HepG2 (cell line): ENCODE measurements around the gene CSKMT. TPM values are rescaled to one million over a fixed set of nuclear protein-coding genes. Genes with fewer than 3 reads are reported as not detected.

ENCODE experiments used
- BHLHE40 ChIP-seq: IDR thresholded peaks from 2 replicates; pipeline ENCODE4 v1.6.1; 2011; ENCODE audit warnings: low read length, improper control_type of control experiment
- CCAR2 ChIP-seq: fragments of 200-400 bp; formaldehyde crosslinking; optimal IDR thresholded peaks from 2 replicates; pipeline ENCODE3; 2018; ENCODE audit warnings: low read depth, mild to moderate bottlenecking, low read length, moderate library complexity
- HMG20A ChIP-seq: IDR thresholded peaks from 2 replicates; pipeline ENCODE4 v1.6.1; 2016; ENCODE audit warnings: borderline replicate concordance
- SP1 ChIP-seq, 2 experiments: fragments of 450-650 bp in 1 of 2; sonication (generic) in 1 of 2; formaldehyde crosslinking in 1 of 2; IDR thresholded peaks; 2 replicates each; pipeline versions ENCODE4 v1.4.0 to v1.6.1; 2016 to 2020; ENCODE audit warnings: missing genetic modification reagents in 1 of 2
- TOPORS ChIP-seq: sonication (generic); formaldehyde crosslinking; IDR thresholded peaks from 2 replicates; pipeline ENCODE4 v1.8.0; 2023; ENCODE audit warnings: mild to moderate bottlenecking, missing genetic modification reagents
- ZNF430 ChIP-seq: sonication (generic); formaldehyde crosslinking; IDR thresholded peaks from 2 replicates; pipeline ENCODE4 v1.9.0; 2021; ENCODE audit warnings: mild to moderate bottlenecking, missing genetic modification reagents
- ZNF441 ChIP-seq: sonication (generic); formaldehyde crosslinking; IDR thresholded peaks from 2 replicates; pipeline ENCODE4 v1.7.0; 2021; ENCODE audit warnings: missing genetic modification reagents, borderline replicate concordance
- ZNF747 ChIP-seq: sonication (generic); formaldehyde crosslinking; IDR thresholded peaks from 2 replicates; pipeline ENCODE4 v1.8.1; 2023; ENCODE audit warnings: missing genetic modification reagents, mild to moderate bottlenecking, borderline replicate concordance
- polyA plus RNA-seq, 8 experiments: library from polyadenylated mRNA; depleted of rRNA in 3 of 8; stranded (reverse) in 7 of 8; unstranded in 1 of 8; fragments of >200 nt; fragmentation: Illumina TruSeq in 4 of 8; extraction: Trizol in 4 of 8; gene quantifications; 2 replicates each; pipeline versions ENCODE4 v1.2.1 to v1.2.3, GENCODE V29; 2011 to 2016; ENCODE audit warnings: low read depth in 4 of 8, missing spikeins in 1 of 8, mixed read lengths in 1 of 8; ENCODE audit not compliant: insufficient read depth in 1 of 8
- total RNA-seq, 5 experiments: library from RNA; depleted of rRNA; stranded (reverse); fragments of >200 nt; fragmentation: Illumina TruSeq; extraction: Trizol; gene quantifications; 2 replicates each; pipeline ENCODE4 v1.2.3, GENCODE V29; 2016; ENCODE audit warnings: low read depth in 1 of 5
- TF ChIP-seq, protein P1 (sequence below): IDR thresholded peaks from 2 replicates; pipeline ENCODE4 v1.6.1; 2016; ENCODE audit warnings: mild to moderate bottlenecking, missing biosample characterization, missing genetic modification reagents
- TF ChIP-seq, protein P2 (sequence below): IDR thresholded peaks from 2 replicates; pipeline ENCODE4 v1.6.1; 2016; ENCODE audit warnings: missing compliant biosample characterization, missing genetic modification reagents, borderline replicate concordance
- TF ChIP-seq, protein P3 (sequence below): sonication (generic); formaldehyde crosslinking; IDR thresholded peaks from 2 replicates; pipeline ENCODE4 v1.4.0; 2020; ENCODE audit warnings: low read depth, missing genetic modification reagents
- TF ChIP-seq, protein P4 (sequence below): sonication (generic); formaldehyde crosslinking; conservative IDR thresholded peaks from 2 replicates; pipeline ENCODE4 v1.4.0; 2020; ENCODE audit warnings: missing genetic modification reagents
- TF ChIP-seq, protein P5 (sequence below): sonication (generic); formaldehyde crosslinking; IDR thresholded peaks from 2 replicates; pipeline ENCODE4 v1.9.0; 2021; ENCODE audit warnings: mild to moderate bottlenecking, missing genetic modification reagents

Gene CSKMT
- total and polyA plus RNA-seq, 2 of the 13 experiments (the other 11 are each of a cell fraction or from before 2014, with no cell fraction given): 7.6 to 31.8 TPM

DNA sequence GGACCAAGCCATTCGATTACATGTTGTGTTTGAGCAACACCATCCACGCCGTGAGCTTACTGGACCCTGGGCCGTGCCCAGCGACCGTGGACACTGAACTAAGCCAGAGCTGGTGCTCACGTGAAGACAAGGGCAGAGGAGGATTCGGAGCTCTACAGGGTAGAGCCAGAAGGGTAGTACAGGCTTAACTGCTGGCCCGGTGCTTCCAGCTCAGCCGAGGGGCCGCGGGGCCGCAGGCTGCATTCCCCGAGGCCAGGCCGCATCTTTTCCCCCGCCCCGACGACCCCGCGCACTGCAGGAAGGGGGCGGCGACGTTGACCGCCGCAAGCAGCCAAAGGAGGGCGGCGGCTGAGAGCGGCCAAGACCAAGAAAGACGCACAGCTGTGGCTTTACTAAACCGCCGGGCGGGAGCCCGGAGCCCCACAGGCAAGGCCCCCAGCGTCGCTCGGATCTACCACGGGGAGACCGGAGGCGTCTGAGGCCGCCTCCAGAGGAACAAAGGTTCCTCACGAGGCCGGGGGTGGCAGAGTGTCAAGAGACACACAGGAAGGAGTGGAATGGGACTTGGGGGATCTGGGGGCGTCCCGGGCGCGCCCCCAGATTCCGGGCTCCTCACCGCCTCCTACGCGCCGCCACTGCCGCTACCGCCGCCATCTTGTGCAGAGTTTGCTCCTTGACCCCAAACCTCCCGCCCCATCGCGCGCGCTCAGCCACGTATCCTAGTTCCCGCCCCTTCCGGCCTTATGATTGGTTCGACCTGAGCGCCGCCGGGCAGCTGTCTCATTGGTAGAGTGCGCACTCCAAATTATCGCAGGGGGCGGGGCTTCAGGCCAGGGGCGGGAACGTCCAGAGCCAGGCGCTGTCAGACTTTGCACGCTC, 18.9 kb upstream of the CSKMT start, which contains the start of gene GANAB (continued):
- TF ChIP-seq HMG20A (CRISPR knock-in tag) (no peak), SP1 (IDR thresholded peaks at IDR 0.05) (no peak), SP1 (CRISPR knock-in tag; IDR thresholded peaks at IDR 0.05) (peak; percentile 73), ZNF747 (no peak), CCAR2 (no peak), BHLHE40 (peak; percentile 52; the same call in 1 of the 2 replicates), TOPORS (no peak), ZNF430 (CRISPR knock-in tag) (peak; percentile 56; the same call in 1 of the 2 replicates), ZNF441 (CRISPR knock-in tag) (peak; percentile 29; the same call in 1 of the 2 replicates)
- TF ChIP-seq, protein P1, sequence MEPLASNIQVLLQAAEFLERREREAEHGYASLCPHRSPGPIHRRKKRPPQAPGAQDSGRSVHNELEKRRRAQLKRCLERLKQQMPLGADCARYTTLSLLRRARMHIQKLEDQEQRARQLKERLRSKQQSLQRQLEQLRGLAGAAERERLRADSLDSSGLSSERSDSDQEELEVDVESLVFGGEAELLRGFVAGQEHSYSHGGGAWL (CRISPR knock-in tag): no peak; the same call in 1 of the 2 replicates
- TF ChIP-seq, protein P2, sequence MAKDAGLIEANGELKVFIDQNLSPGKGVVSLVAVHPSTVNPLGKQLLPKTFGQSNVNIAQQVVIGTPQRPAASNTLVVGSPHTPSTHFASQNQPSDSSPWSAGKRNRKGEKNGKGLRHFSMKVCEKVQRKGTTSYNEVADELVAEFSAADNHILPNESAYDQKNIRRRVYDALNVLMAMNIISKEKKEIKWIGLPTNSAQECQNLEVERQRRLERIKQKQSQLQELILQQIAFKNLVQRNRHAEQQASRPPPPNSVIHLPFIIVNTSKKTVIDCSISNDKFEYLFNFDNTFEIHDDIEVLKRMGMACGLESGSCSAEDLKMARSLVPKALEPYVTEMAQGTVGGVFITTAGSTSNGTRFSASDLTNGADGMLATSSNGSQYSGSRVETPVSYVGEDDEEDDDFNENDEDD (CRISPR knock-in tag): peak; percentile 85
- TF ChIP-seq, protein P3, sequence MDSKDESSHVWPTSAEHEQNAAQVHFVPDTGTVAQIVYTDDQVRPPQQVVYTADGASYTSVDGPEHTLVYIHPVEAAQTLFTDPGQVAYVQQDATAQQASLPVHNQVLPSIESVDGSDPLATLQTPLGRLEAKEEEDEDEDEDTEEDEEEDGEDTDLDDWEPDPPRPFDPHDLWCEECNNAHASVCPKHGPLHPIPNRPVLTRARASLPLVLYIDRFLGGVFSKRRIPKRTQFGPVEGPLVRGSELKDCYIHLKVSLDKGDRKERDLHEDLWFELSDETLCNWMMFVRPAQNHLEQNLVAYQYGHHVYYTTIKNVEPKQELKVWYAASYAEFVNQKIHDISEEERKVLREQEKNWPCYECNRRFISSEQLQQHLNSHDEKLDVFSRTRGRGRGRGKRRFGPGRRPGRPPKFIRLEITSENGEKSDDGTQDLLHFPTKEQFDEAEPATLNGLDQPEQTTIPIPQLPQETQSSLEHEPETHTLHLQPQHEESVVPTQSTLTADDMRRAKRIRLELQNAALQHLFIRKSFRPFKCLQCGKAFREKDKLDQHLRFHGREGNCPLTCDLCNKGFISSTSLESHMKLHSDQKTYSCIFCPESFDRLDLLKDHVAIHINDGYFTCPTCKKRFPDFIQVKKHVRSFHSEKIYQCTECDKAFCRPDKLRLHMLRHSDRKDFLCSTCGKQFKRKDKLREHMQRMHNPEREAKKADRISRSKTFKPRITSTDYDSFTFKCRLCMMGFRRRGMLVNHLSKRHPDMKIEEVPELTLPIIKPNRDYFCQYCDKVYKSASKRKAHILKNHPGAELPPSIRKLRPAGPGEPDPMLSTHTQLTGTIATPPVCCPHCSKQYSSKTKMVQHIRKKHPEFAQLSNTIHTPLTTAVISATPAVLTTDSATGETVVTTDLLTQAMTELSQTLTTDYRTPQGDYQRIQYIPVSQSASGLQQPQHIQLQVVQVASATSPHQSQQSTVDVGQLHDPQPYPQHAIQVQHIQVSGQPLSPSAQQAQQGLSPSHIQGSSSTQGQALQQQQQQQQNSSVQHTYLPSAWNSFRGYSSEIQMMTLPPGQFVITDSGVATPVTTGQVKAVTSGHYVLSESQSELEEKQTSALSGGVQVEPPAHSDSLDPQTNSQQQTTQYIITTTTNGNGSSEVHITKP (CRISPR knock-in tag): no peak; the same call in 1 of the 2 replicates
- TF ChIP-seq, protein P4, sequence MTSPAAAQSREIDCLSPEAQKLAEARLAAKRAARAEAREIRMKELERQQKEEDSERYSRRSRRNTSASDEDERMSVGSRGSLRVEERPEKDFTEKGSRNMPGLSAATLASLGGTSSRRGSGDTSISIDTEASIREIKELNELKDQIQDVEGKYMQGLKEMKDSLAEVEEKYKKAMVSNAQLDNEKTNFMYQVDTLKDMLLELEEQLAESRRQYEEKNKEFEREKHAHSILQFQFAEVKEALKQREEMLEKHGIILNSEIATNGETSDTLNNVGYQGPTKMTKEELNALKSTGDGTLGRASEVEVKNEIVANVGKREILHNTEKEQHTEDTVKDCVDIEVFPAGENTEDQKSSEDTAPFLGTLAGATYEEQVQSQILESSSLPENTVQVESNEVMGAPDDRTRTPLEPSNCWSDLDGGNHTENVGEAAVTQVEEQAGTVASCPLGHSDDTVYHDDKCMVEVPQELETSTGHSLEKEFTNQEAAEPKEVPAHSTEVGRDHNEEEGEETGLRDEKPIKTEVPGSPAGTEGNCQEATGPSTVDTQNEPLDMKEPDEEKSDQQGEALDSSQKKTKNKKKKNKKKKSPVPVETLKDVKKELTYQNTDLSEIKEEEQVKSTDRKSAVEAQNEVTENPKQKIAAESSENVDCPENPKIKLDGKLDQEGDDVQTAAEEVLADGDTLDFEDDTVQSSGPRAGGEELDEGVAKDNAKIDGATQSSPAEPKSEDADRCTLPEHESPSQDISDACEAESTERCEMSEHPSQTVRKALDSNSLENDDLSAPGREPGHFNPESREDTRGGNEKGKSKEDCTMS (CRISPR knock-in tag): no peak
- TF ChIP-seq, protein P5, sequence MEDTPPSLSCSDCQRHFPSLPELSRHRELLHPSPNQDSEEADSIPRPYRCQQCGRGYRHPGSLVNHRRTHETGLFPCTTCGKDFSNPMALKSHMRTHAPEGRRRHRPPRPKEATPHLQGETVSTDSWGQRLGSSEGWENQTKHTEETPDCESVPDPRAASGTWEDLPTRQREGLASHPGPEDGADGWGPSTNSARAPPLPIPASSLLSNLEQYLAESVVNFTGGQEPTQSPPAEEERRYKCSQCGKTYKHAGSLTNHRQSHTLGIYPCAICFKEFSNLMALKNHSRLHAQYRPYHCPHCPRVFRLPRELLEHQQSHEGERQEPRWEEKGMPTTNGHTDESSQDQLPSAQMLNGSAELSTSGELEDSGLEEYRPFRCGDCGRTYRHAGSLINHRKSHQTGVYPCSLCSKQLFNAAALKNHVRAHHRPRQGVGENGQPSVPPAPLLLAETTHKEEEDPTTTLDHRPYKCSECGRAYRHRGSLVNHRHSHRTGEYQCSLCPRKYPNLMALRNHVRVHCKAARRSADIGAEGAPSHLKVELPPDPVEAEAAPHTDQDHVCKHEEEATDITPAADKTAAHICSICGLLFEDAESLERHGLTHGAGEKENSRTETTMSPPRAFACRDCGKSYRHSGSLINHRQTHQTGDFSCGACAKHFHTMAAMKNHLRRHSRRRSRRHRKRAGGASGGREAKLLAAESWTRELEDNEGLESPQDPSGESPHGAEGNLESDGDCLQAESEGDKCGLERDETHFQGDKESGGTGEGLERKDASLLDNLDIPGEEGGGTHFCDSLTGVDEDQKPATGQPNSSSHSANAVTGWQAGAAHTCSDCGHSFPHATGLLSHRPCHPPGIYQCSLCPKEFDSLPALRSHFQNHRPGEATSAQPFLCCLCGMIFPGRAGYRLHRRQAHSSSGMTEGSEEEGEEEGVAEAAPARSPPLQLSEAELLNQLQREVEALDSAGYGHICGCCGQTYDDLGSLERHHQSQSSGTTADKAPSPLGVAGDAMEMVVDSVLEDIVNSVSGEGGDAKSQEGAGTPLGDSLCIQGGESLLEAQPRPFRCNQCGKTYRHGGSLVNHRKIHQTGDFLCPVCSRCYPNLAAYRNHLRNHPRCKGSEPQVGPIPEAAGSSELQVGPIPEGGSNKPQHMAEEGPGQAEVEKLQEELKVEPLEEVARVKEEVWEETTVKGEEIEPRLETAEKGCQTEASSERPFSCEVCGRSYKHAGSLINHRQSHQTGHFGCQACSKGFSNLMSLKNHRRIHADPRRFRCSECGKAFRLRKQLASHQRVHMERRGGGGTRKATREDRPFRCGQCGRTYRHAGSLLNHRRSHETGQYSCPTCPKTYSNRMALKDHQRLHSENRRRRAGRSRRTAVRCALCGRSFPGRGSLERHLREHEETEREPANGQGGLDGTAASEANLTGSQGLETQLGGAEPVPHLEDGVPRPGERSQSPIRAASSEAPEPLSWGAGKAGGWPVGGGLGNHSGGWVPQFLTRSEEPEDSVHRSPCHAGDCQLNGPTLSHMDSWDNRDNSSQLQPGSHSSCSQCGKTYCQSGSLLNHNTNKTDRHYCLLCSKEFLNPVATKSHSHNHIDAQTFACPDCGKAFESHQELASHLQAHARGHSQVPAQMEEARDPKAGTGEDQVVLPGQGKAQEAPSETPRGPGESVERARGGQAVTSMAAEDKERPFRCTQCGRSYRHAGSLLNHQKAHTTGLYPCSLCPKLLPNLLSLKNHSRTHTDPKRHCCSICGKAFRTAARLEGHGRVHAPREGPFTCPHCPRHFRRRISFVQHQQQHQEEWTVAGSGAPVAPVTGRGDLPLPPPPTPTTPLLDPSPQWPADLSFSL (CRISPR knock-in tag): no peak
